Renal cortex interstitium (tissue), 11 donors: Measurements from ENCODE around the gene LENEP. TPM values are rescaled to one million over a fixed set of nuclear protein-coding genes. Genes with fewer than 3 reads are reported as not detected.

ENCODE experiments used
- DNase-seq, 11 donors: peaks; one replicate each; pipeline ENCODE4 v3.0.0-alpha.2; 2013; ENCODE audit warnings: low read depth in 9 of 11, low spot score in 4 of 11; ENCODE audit errors: extremely low read depth in 1 of 11
- polyA plus RNA-seq, 3 donors: library from polyadenylated mRNA; unstranded; fragments of 120-200 nt; gene quantifications; one replicate each; pipeline ENCODE4 v1.2.1, GENCODE V29; 2013; ENCODE audit not compliant: insufficient read length in 3 of 3

Gene LENEP
- polyA plus RNA-seq, 3 donors = 0.42 to 1.6 (median 0.53) TPM

- DNase-seq = no peak
These were observed 35.4 kb upstream of the LENEP start for GRCh38 chr1:154958036-154958435.

GRCh38 chr1:154958681-154959425, 34.5 kb upstream of the LENEP start:
- DNase-seq = no peak

GRCh38 chr1:154959426-154959780, 34.0 kb upstream of the LENEP start:
- no peak for DNase-seq

GRCh38 chr1:154960446-154961136, 32.8 kb upstream of the LENEP start:
- DNase-seq = no peak

GRCh38 chr1:154961207-154962155, 31.9 kb upstream of the LENEP start, which contains the start of gene PYGO2:
TSS of gene PYGO2 (minus strand) at chr1:154961782. CDS start at chr1:154961576, 206 bp downstream.
- peak in 7 of 11 donors; percentile 68 to 85 (median 75) for DNase-seq

GRCh38 chr1:154962156-154962749, 31.1 kb upstream of the LENEP start:
- DNase-seq = no peak

- no peak for DNase-seq
These were observed 30.5 kb upstream of the LENEP start for GRCh38 chr1:154962795-154963330.

- DNase-seq = no peak
These were observed 29.7 kb upstream of the LENEP start for GRCh38 chr1:154963643-154964042.

GRCh38 chr1:154964359-154964758, 29.0 kb upstream of the LENEP start:
- no peak for DNase-seq

- DNase-seq = no peak
These were observed 27.3 kb upstream of the LENEP start for GRCh38 chr1:154966111-154966510.

- no peak for DNase-seq
These were observed 25.9 kb upstream of the LENEP start for GRCh38 chr1:154967331-154967950.

GRCh38 chr1:154968731-154969130, 24.7 kb upstream of the LENEP start:
- DNase-seq = no peak

- no peak for DNase-seq
These were observed 24.1 kb upstream of the LENEP start for GRCh38 chr1:154969246-154969645.

GRCh38 chr1:154969860-154970452, 23.4 kb upstream of the LENEP start:
- no peak for DNase-seq

GRCh38 chr1:154970631-154971340, 22.6 kb upstream of the LENEP start, which contains the start of gene SHC1:
TSS of gene SHC1 (minus strand) at chr1:154970747. CDS start at chr1:154970526, 221 bp downstream.
- peak in 10 of 11 donors; percentile 67 to 88 (median 81) for DNase-seq

- DNase-seq = no peak
These were observed 21.9 kb upstream of the LENEP start for GRCh38 chr1:154971341-154971998.

GRCh38 chr1:154972213-154972516, 21.2 kb upstream of the LENEP start:
- DNase-seq = no peak
